Right renal pelvis (tissue), 4 donors: ENCODE results near the gene ZNF787. TPM values are rescaled to one million over a fixed set of nuclear protein-coding genes. Genes with fewer than 3 reads are reported as not detected.
"Not testable (repeated sequence)": the region's sequence is repeated elsewhere in the genome, so short reads cannot be mapped to it uniquely, and the experiment has no call there.

Experiments
- DNase-seq, 4 donors: peaks; one replicate each; pipeline ENCODE4 v3.0.0-alpha.2; 2013; ENCODE audit warnings: low read depth in 4 of 4, low spot score in 3 of 4, missing footprints in 1 of 4
- polyA plus RNA-seq, 4 donors: library from polyadenylated mRNA; unstranded; fragments of 120-200 nt; gene quantifications; one replicate each; pipeline ENCODE4 v1.2.1, GENCODE V29; 2013; ENCODE audit not compliant: insufficient read length in 4 of 4

Gene ZNF787
- polyA plus RNA-seq: 10 to 100 TPM; 14.0 to 26.2 (median 15.3) TPM

- DNase-seq: peak; percentile 94 to 96 (median 96)
Measured at GRCh38 chr19:56121180-56122167, at the start of gene ZNF787. ZNF787 (minus strand) TSS chr19:56121295; CDS start chr19:56103217, 18,078 bp downstream.

DNA sequence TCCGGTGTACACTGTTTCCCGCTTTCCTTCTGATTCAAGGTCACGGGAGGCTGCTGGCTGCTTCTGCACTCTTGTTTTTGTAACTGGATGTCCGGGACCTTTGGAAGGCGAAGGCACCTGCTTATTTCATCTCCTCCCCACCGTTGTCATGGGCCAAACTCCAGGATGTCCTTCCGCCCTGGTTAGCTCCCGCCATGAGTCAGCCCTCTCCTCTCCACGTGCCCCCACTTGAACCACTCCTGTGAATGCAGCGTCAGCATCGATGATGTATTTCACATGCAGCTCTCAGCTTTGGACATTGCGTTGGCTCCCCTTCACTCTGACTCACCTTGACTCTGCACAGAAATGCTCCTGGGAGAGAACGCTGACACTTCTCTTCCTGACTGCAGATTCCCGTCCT, 49.2 kb upstream of the ZNF787 start:
- no peak for DNase-seq

DNA sequence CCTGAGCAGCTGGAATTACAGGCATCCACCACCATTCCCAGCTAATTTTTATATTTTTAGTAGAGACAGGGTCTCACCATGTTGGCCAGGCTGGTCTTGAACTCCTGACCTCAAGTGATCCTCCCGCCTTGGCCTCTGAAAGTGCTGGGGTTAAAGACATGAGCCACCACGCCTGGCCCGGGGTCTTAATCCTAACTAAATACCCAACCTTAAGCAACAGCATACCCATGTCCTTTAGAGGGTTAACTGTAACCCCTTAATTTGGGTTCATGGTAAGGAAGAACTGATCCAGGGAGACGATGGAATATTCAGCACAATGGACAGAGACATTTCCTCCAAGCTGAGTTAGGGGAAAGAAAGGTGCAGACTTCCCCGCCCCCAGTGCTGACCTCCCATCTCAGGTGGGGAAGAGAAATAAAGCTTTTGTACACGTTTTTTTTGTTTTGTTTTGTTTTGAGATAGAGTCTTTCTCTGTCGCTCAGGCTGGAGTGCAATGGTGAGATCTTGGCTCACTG, 46.0 kb upstream of the ZNF787 start:
- DNase-seq: peak in 2 of 4 donors; percentile 18 to 27

DNA sequence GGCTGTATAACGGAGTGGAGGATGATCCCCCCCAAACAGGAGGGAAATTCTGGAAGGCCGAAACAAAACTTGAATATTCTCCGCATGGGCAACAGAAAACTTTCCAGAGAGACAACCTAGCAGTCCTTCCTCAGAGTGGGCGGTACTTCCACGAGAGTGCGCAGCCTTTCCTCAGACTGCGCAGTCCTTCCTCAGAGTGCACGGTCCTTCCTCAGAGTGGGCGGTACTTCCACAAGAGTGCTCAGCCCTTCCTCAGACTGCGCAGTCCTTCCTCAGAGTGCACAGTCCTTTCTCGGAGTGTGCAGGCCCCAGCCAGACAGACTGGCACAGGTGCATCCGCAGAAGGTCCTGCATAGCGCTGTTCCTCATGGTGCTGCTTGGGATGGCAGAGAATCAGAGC, 42.0 kb upstream of the ZNF787 start:
- no peak for DNase-seq

DNA sequence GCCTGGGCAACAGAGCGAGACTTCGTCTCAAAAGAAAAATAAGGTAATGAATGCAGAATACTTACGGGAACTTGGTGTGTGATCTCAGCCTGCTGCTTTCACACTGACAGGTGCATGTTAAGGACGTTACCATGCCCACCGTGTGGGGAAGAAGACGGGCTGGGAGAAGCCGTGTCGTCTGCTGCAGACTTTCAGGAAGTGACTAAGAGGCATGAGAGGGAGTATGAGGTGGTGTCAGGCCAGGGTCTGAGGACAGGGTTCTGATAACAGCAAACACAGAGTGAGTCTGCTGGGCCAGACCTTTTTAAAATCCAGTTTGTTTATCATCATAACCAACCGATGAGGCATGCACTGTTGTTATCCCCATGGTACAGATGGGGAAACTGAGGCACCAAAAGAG, 41.2 kb upstream of the ZNF787 start:
- DNase-seq: no peak

DNA sequence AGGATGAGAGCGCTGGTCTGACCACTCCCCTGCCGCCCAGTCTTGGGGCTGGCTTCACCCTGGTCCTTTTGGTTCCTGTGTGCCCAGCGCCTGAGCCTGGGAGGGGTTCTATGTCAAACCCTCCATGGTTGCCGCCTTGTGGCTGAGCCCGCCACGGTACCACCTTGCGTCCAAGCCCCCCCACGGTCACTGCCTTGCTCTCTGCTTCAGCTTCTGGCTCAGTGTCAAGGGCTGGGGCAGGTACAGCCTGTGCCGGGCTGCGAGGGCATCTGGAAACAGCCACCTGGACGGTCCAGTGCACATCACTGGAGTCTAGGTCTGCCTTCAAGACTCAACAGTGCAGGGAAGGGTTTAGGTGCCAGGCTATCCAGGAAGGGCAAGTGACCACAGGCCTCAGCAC, 40.4 kb upstream of the ZNF787 start:
- DNase-seq: no peak

GRCh38 chr19:56159622-56160271, 38.7 kb upstream of the ZNF787 start:
- DNase-seq: no peak

DNA sequence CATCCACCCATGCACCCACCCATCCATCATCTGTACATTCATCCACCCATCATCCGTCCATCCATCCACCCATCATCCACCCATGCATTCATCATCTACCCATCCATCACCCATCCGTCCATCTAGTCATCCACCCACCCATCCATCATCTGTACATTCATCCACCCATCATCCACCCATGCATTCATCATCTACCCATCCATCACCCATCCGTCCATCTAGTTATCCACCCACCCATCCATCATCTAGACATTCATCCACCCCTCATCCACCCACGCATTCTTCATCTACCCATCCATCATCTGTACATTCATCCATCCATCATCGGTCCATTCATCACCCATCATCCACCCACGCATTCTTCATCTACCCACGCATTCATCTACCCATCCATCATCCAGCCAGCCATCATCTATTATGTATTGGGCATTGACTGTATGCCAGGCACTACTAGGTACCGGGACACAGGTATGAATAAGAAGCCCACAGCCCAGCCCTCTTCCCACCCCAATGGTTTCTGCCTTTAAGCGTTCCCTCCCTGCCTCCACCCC, 38.0 kb upstream of the ZNF787 start:
- no peak for DNase-seq

- no peak for DNase-seq
Measured at GRCh38 chr19:56158170-56158757, 37.2 kb upstream of the ZNF787 start.

- DNase-seq: no peak
Measured at GRCh38 chr19:56156768-56157167, 35.7 kb upstream of the ZNF787 start.

- DNase-seq: no peak
Measured at GRCh38 chr19:56155124-56155687, 34.1 kb upstream of the ZNF787 start.

GRCh38 chr19:56153507-56153906, 32.4 kb upstream of the ZNF787 start:
- DNase-seq: no peak

GRCh38 chr19:56152644-56153043, 31.5 kb upstream of the ZNF787 start:
- no peak for DNase-seq

- no peak for DNase-seq
Measured at GRCh38 chr19:56150358-56150757, 29.3 kb upstream of the ZNF787 start.

- DNase-seq: no peak
Measured at GRCh38 chr19:56149656-56150038, 28.6 kb upstream of the ZNF787 start.

- not testable (repeated sequence) for DNase-seq
Measured at GRCh38 chr19:56148955-56149655, 28.0 kb upstream of the ZNF787 start.

DNA sequence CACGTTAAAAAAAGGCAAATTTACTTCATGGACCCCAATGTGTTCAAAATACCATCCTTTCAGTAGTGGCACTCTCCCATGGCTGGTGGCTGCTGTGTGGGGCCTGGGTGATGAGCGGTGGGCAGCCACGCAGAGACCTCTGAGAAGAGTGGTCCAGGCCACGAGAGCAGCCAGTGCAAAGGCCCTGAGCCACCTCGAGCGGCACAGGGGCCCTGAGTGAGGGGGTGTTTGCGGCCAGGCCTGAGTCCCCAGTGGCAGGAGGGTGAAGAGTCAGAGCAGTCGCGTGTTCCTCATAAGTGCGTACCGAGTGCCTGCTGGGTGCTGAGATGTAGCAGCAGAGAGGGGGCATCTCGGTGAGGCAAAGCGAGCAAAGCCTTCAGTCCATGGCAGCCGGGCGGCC, 27.0 kb upstream of the ZNF787 start:
- DNase-seq: no peak

- no peak for DNase-seq
Measured at GRCh38 chr19:56147307-56147706, 26.2 kb upstream of the ZNF787 start.

GRCh38 chr19:56146904-56147303, 25.8 kb upstream of the ZNF787 start:
- DNase-seq: no peak

DNA sequence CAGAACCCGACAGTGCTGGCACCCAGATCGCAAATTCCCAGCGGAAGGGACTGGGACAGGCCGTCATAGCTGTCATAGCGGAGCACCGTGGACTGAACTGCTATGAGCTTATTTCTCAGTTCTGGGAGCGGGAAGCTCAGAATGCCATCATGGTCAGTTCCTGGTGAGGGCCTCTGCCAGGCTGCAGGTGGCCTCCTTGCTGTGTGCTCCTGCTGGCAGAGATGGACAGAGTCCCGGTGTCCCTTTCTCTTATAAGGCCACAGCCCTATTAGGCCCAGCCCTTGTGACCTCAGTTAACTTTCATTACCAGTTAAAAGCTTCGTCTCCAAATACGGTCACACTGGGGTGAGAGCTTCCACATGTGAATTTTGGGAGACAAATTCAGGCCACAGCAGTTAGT, 24.6 kb upstream of the ZNF787 start:
- DNase-seq: no peak
